Colonic mucosa (tissue), 4 donors: ENCODE results near the gene RNF213. TPM values are rescaled to one million over a fixed set of nuclear protein-coding genes. Genes with fewer than 3 reads are reported as not detected.
A peak's percentile ranks its signal among the peaks of the same experiment; 100 is the strongest.

Experiments used
- DNase-seq: peaks from one replicate; pipeline ENCODE4 v3.0.0-alpha.2; 2020
- H3K27ac ChIP-seq: fragments of 200-600 bp; one replicate; pipeline ENCODE4 v1.8.0; 2021
- H3K27me3 ChIP-seq: fragments of 200-600 bp; one replicate; pipeline ENCODE4 v1.8.0; 2021
- H3K36me3 ChIP-seq: fragments of 200-600 bp; one replicate; pipeline ENCODE4 v1.8.0; 2021
- H3K4me1 ChIP-seq: fragments of 200-600 bp; one replicate; pipeline ENCODE4 v1.8.0; 2021; ENCODE audit warnings: mild to moderate bottlenecking
- H3K4me3 ChIP-seq: fragments of 200-600 bp; one replicate; pipeline ENCODE4 v1.8.0; 2021
- H3K9ac ChIP-seq, 2 donors: one replicate each; pipeline ENCODE4 v1.7.0; 2013; ENCODE audit warnings: control low read depth in 2 of 2, low read depth in 2 of 2, low read length in 2 of 2
- H3K9me3 ChIP-seq: fragments of 200-600 bp; one replicate; pipeline ENCODE4 v1.8.0; 2021
- CTCF ChIP-seq: fragments of 200-600 bp; IDR thresholded peaks from one replicate; pipeline ENCODE4 v1.8.0; 2022; ENCODE audit warnings: antibody characterized with exemption, mild to moderate bottlenecking
- intact Hi-C: fragments of 100-400 bp; cut with DNase I; formaldehyde crosslinking; loops from one replicate; pipeline ENCODE4 v1.14.1; 2022
- total RNA-seq, 2 donors: library from RNA; stranded (reverse); fragmentation: NEBNext Ultra II Directional in 1 of 2; extraction: Animal tissue kit (Norgen Biotek cat#: 25700) in 1 of 2; gene quantifications; one replicate each; pipeline ENCODE4 v1.2.1, GENCODE V29; 2021
- donor health status: healthy.
- donor health status: DM: no; HTN: no; CAD: no.
- donor health status: DM: no; HTN: no; CAD: no.

The RNF213 gene
- total RNA-seq, 2 donors from 2014 or later: 80.8 to 101 TPM

- intact Hi-C loops: no loop called here
- peak overlapping the region; percentile 32 to 77 for H3K9ac ChIP-seq
Measured at GRCh38 chr17:80263253-80264204, 2.9 kb downstream of the RNF213 start.

GRCh38 chr17:80264205-80265075 is 3.8 kb downstream of the RNF213 start:
- no peaks in the 10 kb centered on the region for H3K27me3 ChIP-seq
- H3K4me1 ChIP-seq: peaks cover 7% of the 10 kb centered on the region
- no peaks in the 10 kb centered on the region for H3K36me3 ChIP-seq
- no peak for TF ChIP-seq CTCF
- intact Hi-C loops: no loop called here
- H3K4me3 ChIP-seq: peak overlapping the region; percentile 48
- H3K9me3 ChIP-seq: no peaks in the 10 kb centered on the region
- H3K9ac ChIP-seq: peak overlapping the region; percentile 31 to 77
- no peak for DNase-seq
- H3K27ac ChIP-seq: peak overlapping the region; percentile 99

More at GRCh38 chr17:80263253-80264204, 2.9 kb downstream of the RNF213 start:
- TF ChIP-seq CTCF: no peak
- H3K27me3 ChIP-seq: no peaks in the 10 kb centered on the region
- DNase-seq: peak; percentile 95
- H3K36me3 ChIP-seq: no peaks in the 10 kb centered on the region
- no peaks in the 10 kb centered on the region for H3K9me3 ChIP-seq
- H3K4me3 ChIP-seq: peak overlapping the region; percentile 48
- peaks cover 12% of the 10 kb centered on the region for H3K4me1 ChIP-seq
- peak overlapping the region; percentile 99 for H3K27ac ChIP-seq

- H3K27ac ChIP-seq: no peak overlapping the region
- intact Hi-C loops: no loop called here
- peak overlapping the region; percentile 48 for H3K4me3 ChIP-seq
- H3K27me3 ChIP-seq: no peaks in the 10 kb centered on the region
- H3K9me3 ChIP-seq: no peaks in the 10 kb centered on the region
- no peak overlapping the region for H3K9ac ChIP-seq
- H3K36me3 ChIP-seq: no peaks in the 10 kb centered on the region
- peaks cover 7% of the 10 kb centered on the region for H3K4me1 ChIP-seq
- DNase-seq: no peak
- no peak for TF ChIP-seq CTCF
Measured at GRCh38 chr17:80265205-80266068, 4.8 kb downstream of the RNF213 start.

GRCh38 chr17:80267391-80267790 is 6.7 kb downstream of the RNF213 start:
- no peak for TF ChIP-seq CTCF
- no peak for DNase-seq
- H3K9me3 ChIP-seq: no peaks in the 10 kb centered on the region
- H3K4me3 ChIP-seq: no peak overlapping the region
- H3K27me3 ChIP-seq: no peaks in the 10 kb centered on the region
- intact Hi-C loops: no loop called here
- no peak overlapping the region for H3K9ac ChIP-seq
- no peaks in the 10 kb centered on the region for H3K36me3 ChIP-seq
- H3K27ac ChIP-seq: no peak overlapping the region
- H3K4me1 ChIP-seq: peaks cover 7% of the 10 kb centered on the region
